ENCODE data around the gene OSCAR.

DNA sequence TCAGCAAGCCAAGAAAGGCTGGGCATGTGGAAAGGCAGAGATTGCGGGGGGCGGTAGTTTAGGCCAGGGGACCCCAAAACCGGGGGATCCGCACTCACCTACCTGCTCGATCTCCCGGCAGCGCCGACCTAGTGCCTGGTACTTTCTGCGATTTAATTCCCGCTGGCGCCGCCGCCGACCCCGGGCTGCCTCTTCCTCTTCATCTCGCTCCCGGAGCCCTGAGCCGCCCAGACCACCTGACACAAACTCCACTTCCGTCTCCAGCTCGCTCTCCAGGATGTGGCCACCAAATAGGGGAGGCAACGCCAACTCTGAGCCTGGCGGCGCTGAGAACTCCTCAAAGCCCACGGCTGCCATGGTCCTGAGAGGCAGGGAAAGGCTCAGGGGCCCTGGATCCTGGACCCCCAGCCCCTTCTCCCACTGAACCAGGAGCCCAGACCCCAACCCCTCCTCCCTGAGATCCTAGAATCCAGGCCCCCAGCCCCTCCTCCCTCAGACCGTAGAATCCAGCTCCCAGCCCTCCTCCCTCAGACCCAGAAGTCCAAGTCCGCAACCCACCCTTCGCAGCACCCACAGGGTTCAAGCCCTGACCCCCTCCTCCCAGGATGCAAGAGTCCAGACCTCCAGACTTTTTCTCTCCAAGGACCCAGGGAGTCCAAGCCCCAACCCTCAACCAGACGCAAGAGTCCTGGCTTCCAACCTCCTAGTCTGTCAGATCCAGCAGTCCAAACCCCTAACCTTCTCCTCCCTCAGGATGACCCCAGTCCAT is 13.9 kb upstream of the OSCAR start:
- TF ChIP-seq, protein P1, sequence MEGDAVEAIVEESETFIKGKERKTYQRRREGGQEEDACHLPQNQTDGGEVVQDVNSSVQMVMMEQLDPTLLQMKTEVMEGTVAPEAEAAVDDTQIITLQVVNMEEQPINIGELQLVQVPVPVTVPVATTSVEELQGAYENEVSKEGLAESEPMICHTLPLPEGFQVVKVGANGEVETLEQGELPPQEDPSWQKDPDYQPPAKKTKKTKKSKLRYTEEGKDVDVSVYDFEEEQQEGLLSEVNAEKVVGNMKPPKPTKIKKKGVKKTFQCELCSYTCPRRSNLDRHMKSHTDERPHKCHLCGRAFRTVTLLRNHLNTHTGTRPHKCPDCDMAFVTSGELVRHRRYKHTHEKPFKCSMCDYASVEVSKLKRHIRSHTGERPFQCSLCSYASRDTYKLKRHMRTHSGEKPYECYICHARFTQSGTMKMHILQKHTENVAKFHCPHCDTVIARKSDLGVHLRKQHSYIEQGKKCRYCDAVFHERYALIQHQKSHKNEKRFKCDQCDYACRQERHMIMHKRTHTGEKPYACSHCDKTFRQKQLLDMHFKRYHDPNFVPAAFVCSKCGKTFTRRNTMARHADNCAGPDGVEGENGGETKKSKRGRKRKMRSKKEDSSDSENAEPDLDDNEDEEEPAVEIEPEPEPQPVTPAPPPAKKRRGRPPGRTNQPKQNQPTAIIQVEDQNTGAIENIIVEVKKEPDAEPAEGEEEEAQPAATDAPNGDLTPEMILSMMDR (IDR thresholded peaks at IDR 0.05; ENCODE audit: low read length): no peak
- TF ChIP-seq EZH2 (optimal IDR thresholded peaks at IDR 0.05; ENCODE audit: low read depth, low read length) (no peak), EZH2phosphoT487 (IDR thresholded peaks at IDR 0.05; ENCODE audit: low read length) (no peak)
